Measurements from ENCODE around the gene TEC. TPM values are rescaled to one million over a fixed set of nuclear protein-coding genes. Genes with fewer than 3 reads are reported as not detected.

TEC gene
- total and polyA plus RNA-seq, 10 donors = 1.9 to 15.3 (median 7.2) TPM

DNA sequence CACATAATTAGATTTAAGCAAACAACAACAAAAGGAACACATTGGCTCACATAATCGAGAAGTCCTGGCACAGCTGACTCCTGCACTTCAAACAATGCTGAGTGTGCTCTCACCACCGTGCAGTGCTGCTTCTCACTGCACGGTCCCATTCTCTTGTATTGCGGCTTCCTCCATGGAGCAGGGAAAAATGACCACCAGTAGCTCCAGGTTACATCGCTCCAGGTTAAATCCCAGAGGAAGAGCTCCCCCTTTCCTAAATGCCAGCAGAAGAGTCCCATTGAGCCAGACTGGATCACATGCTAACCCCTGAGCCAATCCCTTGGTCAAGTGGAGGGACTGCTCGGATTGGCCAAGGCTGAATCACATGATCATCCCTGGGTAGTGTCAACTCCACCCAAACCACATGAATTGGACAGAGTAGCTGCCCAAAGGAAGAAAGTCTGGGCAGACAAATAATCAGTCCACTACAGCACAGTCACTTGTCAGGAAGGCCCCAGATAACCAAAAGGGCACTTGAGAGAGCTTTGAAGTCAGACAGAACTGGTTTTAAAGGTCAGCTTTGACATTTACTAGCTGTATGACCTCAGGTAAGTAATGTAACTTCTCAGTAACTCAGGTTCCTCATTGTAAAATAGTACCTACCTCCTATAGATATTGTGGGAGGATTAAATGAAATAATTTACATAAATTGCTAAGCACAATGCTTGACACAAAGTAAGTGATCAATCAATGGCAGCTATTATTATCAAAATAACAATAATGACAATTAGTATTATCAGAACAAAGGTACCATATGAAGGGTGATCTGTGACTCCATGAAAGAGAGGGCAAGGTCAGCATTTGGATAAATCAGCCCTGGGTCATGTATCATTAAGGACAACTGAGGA is 14.3 kb downstream of the TEC start:
- H3K4me1 ChIP-seq = no peaks in the 10 kb centered on the region
- no peaks in the 10 kb centered on the region for H3K36me3 ChIP-seq
- H3K27ac ChIP-seq = no peak overlapping the region
- 89 to 96% (median 91%) methylated on average over 6 of the region's 6 CpGs for WGBS, 5 donors
- DNase-seq = no peak
- no peaks in the 10 kb centered on the region for H3K27me3 ChIP-seq (replicated peaks in 1 of 7)
- intact Hi-C loops (cut with DNase I; ENCODE audit: low total_unique reads) = no loop called here
- H3K9me3 ChIP-seq = no peaks in the 10 kb centered on the region
- no peak overlapping the region for H3K4me3 ChIP-seq
- TF ChIP-seq POLR2AphosphoS5 (IDR thresholded peaks at IDR 0.05) (no peak), POLR2A (IDR thresholded peaks at IDR 0.05) (no peak)
- TF ChIP-seq, protein P1, sequence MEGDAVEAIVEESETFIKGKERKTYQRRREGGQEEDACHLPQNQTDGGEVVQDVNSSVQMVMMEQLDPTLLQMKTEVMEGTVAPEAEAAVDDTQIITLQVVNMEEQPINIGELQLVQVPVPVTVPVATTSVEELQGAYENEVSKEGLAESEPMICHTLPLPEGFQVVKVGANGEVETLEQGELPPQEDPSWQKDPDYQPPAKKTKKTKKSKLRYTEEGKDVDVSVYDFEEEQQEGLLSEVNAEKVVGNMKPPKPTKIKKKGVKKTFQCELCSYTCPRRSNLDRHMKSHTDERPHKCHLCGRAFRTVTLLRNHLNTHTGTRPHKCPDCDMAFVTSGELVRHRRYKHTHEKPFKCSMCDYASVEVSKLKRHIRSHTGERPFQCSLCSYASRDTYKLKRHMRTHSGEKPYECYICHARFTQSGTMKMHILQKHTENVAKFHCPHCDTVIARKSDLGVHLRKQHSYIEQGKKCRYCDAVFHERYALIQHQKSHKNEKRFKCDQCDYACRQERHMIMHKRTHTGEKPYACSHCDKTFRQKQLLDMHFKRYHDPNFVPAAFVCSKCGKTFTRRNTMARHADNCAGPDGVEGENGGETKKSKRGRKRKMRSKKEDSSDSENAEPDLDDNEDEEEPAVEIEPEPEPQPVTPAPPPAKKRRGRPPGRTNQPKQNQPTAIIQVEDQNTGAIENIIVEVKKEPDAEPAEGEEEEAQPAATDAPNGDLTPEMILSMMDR (IDR thresholded peaks at IDR 0.05 in 8 of 11, conservative IDR thresholded peaks at IDR 0.05 in 3 of 11) = no peak

DNA sequence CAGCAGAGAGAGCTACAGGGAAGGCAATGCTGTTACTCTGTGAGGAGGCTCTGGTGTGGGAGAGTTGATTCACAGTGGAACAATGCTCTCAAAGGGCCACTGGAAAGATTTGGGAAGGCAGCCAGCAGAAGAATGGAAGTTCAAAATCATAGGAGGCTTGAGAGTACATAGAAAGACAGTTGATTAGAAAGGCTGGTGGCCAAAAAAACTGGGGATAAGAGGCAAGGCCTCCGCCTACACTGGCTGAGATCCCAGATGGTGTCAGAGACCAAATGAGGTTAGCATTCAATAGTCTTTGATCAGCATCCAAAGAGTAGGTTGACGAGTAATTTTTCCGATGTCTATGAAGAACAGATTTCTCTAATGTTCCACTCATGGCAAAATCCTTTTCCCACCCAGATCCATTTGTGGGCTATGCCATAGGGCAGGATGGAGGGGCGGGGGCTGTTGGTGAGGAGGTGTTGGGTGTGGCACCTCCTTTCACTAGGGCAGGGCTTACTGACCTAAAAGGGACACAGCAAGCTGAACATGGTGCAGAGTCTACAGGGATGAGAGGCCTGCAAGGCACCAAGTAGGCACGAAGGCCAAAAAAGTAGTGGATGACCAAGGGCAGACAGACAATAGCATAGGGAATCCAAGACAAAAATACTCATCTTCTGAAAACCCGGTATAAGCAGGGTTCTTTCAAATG is 15.1 kb downstream of the TEC start:
- Histone ChIP-seq H3K27me3 (replicated peaks in 1 of 7) (no peaks in the 10 kb centered on the region), H3K36me3 (no peaks in the 10 kb centered on the region), H3K4me3 (no peak overlapping the region), H3K9me3 (no peaks in the 10 kb centered on the region), H3K4me1 (no peaks in the 10 kb centered on the region), H3K27ac (no peak overlapping the region)
- TF ChIP-seq POLR2A (IDR thresholded peaks at IDR 0.05) (no peak), POLR2AphosphoS5 (IDR thresholded peaks at IDR 0.05) (no peak)
- TF ChIP-seq, protein P1 (IDR thresholded peaks at IDR 0.05 in 8 of 11, conservative IDR thresholded peaks at IDR 0.05 in 3 of 11) = no peak
- no peak for DNase-seq
- WGBS, 5 donors = 80 to 93% (median 84%) methylated on average over 6 of the region's 6 CpGs
- intact Hi-C loops (cut with DNase I; ENCODE audit: low total_unique reads) = no loop called here

DNA sequence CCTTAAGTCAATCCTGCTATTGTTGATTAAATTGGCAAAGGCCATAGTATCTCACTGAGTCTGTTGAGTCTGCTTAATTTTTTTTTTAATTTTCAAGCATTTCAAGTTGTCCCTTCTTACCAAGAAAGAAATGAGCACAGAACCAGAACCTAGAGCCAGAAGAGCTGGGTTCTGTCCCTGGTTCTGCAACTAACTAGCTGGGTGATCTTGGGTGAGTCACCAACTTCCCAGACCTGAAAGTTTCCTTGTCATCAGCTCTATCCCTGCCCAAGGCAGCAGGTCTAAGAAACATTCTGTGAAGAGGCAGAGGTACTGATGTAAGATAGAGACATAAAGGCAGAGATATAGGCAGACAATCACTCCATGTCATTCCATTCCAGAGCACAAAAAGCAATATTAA is 17.3 kb downstream of the TEC start:
- H3K27me3 ChIP-seq (replicated peaks in 1 of 7) = no peaks in the 10 kb centered on the region
- intact Hi-C loops (cut with DNase I; ENCODE audit: low total_unique reads) = no loop called here
- DNase-seq = no peak
- TF ChIP-seq POLR2AphosphoS5 (IDR thresholded peaks at IDR 0.05) = no peak
- TF ChIP-seq, protein P1 (IDR thresholded peaks at IDR 0.05 in 8 of 11, conservative IDR thresholded peaks at IDR 0.05 in 3 of 11) = no peak
- no peak for TF ChIP-seq POLR2A (IDR thresholded peaks at IDR 0.05)
- H3K27ac ChIP-seq = no peak overlapping the region
- no peak overlapping the region for H3K4me3 ChIP-seq
- no peaks in the 10 kb centered on the region for H3K9me3 ChIP-seq
- H3K4me1 ChIP-seq = peaks cover 0 to 6% (median 0%) of the 10 kb centered on the region in 6 donors
- H3K36me3 ChIP-seq = no peaks in the 10 kb centered on the region

DNA sequence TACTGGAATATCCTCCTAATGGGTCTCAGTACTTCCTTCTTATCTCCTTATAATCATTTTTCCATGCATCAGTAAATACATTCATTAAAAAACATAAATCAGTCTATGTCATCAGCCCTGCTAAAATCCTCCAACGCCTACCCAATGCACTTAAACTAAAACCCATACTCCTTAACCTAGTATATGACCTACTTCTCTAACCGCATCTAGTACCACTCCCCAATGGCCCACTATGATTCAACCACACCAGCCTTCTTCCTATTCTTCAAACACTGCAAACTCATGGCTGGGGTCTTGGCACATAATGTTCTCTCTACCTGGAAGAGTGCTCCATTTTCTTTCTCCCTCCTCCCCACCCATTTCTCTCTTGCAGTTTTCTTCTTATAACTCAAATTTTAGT is 18.7 kb downstream of the TEC start:
- no peaks in the 10 kb centered on the region for H3K36me3 ChIP-seq
- H3K4me1 ChIP-seq = peaks cover 0 to 12% (median 3%) of the 10 kb centered on the region in 6 donors
- no peak for DNase-seq
- 86 to 92% (median 90%) methylated on average over 2 of the region's 2 CpGs for WGBS, 5 donors
- H3K4me3 ChIP-seq = no peak overlapping the region
- no peaks in the 10 kb centered on the region for H3K27me3 ChIP-seq (replicated peaks in 1 of 7)
- intact Hi-C loops (cut with DNase I; ENCODE audit: low total_unique reads) = no loop called here
- no peak overlapping the region for H3K27ac ChIP-seq
- no peaks in the 10 kb centered on the region for H3K9me3 ChIP-seq
- TF ChIP-seq POLR2A (IDR thresholded peaks at IDR 0.05) (no peak), POLR2AphosphoS5 (IDR thresholded peaks at IDR 0.05) (no peak)
- TF ChIP-seq, protein P1 (IDR thresholded peaks at IDR 0.05 in 8 of 11, conservative IDR thresholded peaks at IDR 0.05 in 3 of 11) = no peak

Data from spleen (tissue), 11 donors.